Panc1 (cell line): ENCODE results near the gene PANK1. TPM values are rescaled to one million over a fixed set of nuclear protein-coding genes. Genes with fewer than 3 reads are reported as not detected.

ENCODE experiments used
- ATAC-seq: fragments of 200-7000 bp; cut with Tn5 transposase; 2 replicates; pipeline ENCODE4 v1.9.1; 2020; ENCODE audit warnings: mild to moderate bottlenecking, moderate library complexity
- BruUV-seq: library from RNA; stranded (reverse); fragments of 400-500 nt; replicated peaks from 2 replicates; lab custom pipeline; 2021; lab: Mats Ljungman, UMichigan
- CTCF ChIA-PET: fragments of 300-600 bp; sonication (Branson Sonifier 250); formaldehyde crosslinking; loops from one replicate; lab custom pipeline; 2022; ENCODE audit warnings: antibody characterized with exemption; lab: Charles Lee
- POLR2A ChIA-PET: fragments of 300-600 bp; sonication (Branson Sonifier 250); formaldehyde crosslinking; loops from one replicate; lab custom pipeline; 2022; ENCODE audit warnings: antibody characterized with exemption; lab: Charles Lee
- DNase-seq: peaks from one replicate; pipeline ENCODE4 v3.0.0-alpha.2; 2010; ENCODE audit warnings: low read depth, low spot score
- H3K27ac ChIP-seq: 2 replicates; pipeline ENCODE4 v1.5.1; 2011; ENCODE audit warnings: mild to moderate bottlenecking, low read length, inconsistent platforms
- H3K27me3 ChIP-seq: fragments of 200-500 bp; sonication (Bioruptor generic); 2 replicates; pipeline ENCODE4 v1.6.0; 2014; ENCODE audit warnings: low read length, inconsistent platforms; ENCODE audit not compliant: control insufficient read depth, insufficient read depth
- H3K36me3 ChIP-seq: fragments of 200-500 bp; sonication (Bioruptor generic); 2 replicates; pipeline ENCODE4 v1.5.1; 2014; ENCODE audit warnings: inconsistent platforms, mild to moderate bottlenecking, low read length, moderate library complexity; ENCODE audit not compliant: control insufficient read depth, insufficient read depth
- H3K4me1 ChIP-seq: 2 replicates; pipeline ENCODE4 v1.5.1; 2011; ENCODE audit warnings: inconsistent platforms, mild to moderate bottlenecking, low read length, moderate library complexity; ENCODE audit not compliant: control insufficient read depth, insufficient read depth
- H3K4me3 ChIP-seq, 2 experiments: 2 replicates each; pipeline ENCODE4 v1.5.1; 2011 to 2012; ENCODE audit warnings: low read depth in 2 of 2, low read length in 2 of 2, mild to moderate bottlenecking in 2 of 2, inconsistent platforms in 1 of 2, moderate library complexity in 1 of 2
- H3K9me3 ChIP-seq: fragments of 200-500 bp; sonication (Bioruptor generic); 2 replicates; pipeline ENCODE4 v1.5.1; 2014; ENCODE audit warnings: low read depth, mild to moderate bottlenecking, inconsistent platforms, low read length, moderate library complexity; ENCODE audit not compliant: control insufficient read depth, insufficient read depth
- POLR2AphosphoS5 ChIP-seq: IDR thresholded peaks from 2 replicates; pipeline ENCODE4 v1.6.1; 2012; ENCODE audit warnings: mild to moderate bottlenecking, low read depth, low read length, moderate library complexity
- SIN3A ChIP-seq: IDR thresholded peaks from 2 replicates; pipeline ENCODE4 v1.6.1; 2012; ENCODE audit warnings: low read depth, mild to moderate bottlenecking, low read length, moderate library complexity, borderline replicate concordance; ENCODE audit not compliant: insufficient read depth
- TCF7L2 ChIP-seq: IDR thresholded peaks from 2 replicates; pipeline ENCODE4 v1.6.1; 2011; ENCODE audit warnings: mild to moderate bottlenecking, low read depth, low read length, inconsistent platforms
- in situ Hi-C: cut with HindIII; loops from 2 replicates; pipeline ENCODE4 v1.10.0; 2016; ENCODE audit warnings: low sequenced_read_pairs, low pct_unique_long_range_greater_than_20kb
- intact Hi-C: fragments of 100-400 bp; cut with micrococcal nuclease; formaldehyde crosslinking; loops from one replicate; pipeline ENCODE4 v1.10.0; 2022; ENCODE audit not compliant: unreplicated experiment
- total RNA-seq: library from RNA; stranded (reverse); gene quantifications from one replicate; pipeline ENCODE4 v1.2.1, GENCODE V29; 2021; ENCODE audit not compliant: unreplicated experiment
- TF ChIP-seq, protein P1 (sequence below): fragments of 450-650 bp; IDR thresholded peaks from 2 replicates; pipeline ENCODE4 v1.5.1; 2017; ENCODE audit warnings: mild to moderate bottlenecking
- TF ChIP-seq, protein P2 (sequence below), 2 experiments: IDR thresholded peaks; 2 replicates each; pipeline ENCODE4 v1.6.1; 2011 to 2012; ENCODE audit warnings: low read depth in 2 of 2, control low read depth in 1 of 2, low read length in 1 of 2, mild to moderate bottlenecking in 1 of 2, moderate library complexity in 1 of 2; ENCODE audit not compliant: insufficient read depth in 1 of 2

PANK1 gene
- total RNA-seq, 1 experiment from 2014 or later: 11.0 TPM

DNA sequence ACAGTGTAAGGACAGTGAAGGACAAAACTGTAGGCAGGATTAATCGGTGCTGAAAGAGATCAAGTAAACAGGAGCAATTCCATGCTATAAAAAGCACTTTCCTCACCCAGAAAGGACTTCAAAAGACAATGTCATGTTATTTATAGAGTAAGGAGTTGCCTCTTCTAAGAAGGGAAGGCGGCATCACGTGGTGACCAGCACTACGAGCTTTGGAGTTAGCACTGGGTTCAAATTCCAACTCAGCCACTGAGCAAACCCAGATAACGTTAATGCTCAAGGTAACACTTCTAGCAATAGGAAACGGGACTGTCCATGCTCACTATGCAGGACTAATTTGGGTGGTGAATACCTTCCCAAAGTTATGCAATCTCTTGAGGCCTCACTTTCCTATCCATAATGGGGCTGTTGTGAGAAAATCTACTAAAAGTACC lies 715 bp upstream of the PANK1 start:
- no peaks in the 10 kb centered on the region for H3K9me3 ChIP-seq
- POLR2A ChIA-PET: no interaction called here
- H3K4me1 ChIP-seq: peaks cover 25% of the 10 kb centered on the region
- TF ChIP-seq, protein P1, sequence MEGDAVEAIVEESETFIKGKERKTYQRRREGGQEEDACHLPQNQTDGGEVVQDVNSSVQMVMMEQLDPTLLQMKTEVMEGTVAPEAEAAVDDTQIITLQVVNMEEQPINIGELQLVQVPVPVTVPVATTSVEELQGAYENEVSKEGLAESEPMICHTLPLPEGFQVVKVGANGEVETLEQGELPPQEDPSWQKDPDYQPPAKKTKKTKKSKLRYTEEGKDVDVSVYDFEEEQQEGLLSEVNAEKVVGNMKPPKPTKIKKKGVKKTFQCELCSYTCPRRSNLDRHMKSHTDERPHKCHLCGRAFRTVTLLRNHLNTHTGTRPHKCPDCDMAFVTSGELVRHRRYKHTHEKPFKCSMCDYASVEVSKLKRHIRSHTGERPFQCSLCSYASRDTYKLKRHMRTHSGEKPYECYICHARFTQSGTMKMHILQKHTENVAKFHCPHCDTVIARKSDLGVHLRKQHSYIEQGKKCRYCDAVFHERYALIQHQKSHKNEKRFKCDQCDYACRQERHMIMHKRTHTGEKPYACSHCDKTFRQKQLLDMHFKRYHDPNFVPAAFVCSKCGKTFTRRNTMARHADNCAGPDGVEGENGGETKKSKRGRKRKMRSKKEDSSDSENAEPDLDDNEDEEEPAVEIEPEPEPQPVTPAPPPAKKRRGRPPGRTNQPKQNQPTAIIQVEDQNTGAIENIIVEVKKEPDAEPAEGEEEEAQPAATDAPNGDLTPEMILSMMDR: no peak
- no peak for TF ChIP-seq POLR2AphosphoS5
- TF ChIP-seq, protein P2, sequence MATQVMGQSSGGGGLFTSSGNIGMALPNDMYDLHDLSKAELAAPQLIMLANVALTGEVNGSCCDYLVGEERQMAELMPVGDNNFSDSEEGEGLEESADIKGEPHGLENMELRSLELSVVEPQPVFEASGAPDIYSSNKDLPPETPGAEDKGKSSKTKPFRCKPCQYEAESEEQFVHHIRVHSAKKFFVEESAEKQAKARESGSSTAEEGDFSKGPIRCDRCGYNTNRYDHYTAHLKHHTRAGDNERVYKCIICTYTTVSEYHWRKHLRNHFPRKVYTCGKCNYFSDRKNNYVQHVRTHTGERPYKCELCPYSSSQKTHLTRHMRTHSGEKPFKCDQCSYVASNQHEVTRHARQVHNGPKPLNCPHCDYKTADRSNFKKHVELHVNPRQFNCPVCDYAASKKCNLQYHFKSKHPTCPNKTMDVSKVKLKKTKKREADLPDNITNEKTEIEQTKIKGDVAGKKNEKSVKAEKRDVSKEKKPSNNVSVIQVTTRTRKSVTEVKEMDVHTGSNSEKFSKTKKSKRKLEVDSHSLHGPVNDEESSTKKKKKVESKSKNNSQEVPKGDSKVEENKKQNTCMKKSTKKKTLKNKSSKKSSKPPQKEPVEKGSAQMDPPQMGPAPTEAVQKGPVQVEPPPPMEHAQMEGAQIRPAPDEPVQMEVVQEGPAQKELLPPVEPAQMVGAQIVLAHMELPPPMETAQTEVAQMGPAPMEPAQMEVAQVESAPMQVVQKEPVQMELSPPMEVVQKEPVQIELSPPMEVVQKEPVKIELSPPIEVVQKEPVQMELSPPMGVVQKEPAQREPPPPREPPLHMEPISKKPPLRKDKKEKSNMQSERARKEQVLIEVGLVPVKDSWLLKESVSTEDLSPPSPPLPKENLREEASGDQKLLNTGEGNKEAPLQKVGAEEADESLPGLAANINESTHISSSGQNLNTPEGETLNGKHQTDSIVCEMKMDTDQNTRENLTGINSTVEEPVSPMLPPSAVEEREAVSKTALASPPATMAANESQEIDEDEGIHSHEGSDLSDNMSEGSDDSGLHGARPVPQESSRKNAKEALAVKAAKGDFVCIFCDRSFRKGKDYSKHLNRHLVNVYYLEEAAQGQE (IDR thresholded peaks at IDR 0.05; ENCODE audit: insufficient read depth in 1 of 2, low read depth in 2 of 2, low read length in 1 of 2): no peak
- no peak for TF ChIP-seq SIN3A
- no peak for TF ChIP-seq TCF7L2
- H3K4me3 ChIP-seq: peak overlapping the region; percentile 77 to 83
- no peaks in the 10 kb centered on the region for H3K27me3 ChIP-seq
- H3K36me3 ChIP-seq: no peaks in the 10 kb centered on the region
- ATAC-seq: no peak
- no TSS peak for BruUV-seq
- in situ Hi-C loops (no loop called here), intact Hi-C loops (loop anchor here (2.0 kb wide), 1 partner anchor 55 kb away; the partner anchor contains the start of gene KIF20B)
- CTCF ChIA-PET: no interaction called here
- DNase-seq: peak; percentile 5
- peak overlapping the region; percentile 83 for H3K27ac ChIP-seq

DNA sequence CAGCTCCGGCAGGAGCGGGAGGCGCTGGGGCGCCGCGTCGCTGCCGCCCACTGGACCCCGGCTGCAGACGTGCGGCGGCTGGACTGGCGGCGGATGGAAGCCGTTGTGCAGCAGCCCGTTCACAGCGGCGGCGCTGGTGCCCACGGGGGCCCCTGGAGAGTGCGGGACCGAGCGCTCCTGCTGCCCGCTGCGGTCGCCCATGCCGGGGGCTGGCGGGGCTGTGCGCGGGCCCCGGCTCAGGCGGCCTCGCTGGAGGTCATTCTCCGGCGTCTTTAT lies 413 bp downstream of the PANK1 start:
- POLR2A ChIA-PET: interaction anchor here (0.6 to 1.3 kb wide), 2 partner anchors 23 to 57 kb away, joined by 3 to 6 read pairs; partner anchors contain the start of gene KIF20B

More for the DNA sequence above, 413 bp downstream of the PANK1 start:
- DNase-seq (no peak), ATAC-seq (peak; percentile 64)
- Histone ChIP-seq H3K27ac (peak overlapping the region; percentile 86), H3K36me3 (no peaks in the 10 kb centered on the region), H3K27me3 (no peaks in the 10 kb centered on the region), H3K4me1 (peaks cover 25% of the 10 kb centered on the region), H3K9me3 (no peaks in the 10 kb centered on the region), H3K4me3 (peak overlapping the region; percentile 77 to 83)
- intact Hi-C loops: loop anchor here (2.0 kb wide), 1 partner anchor 56 kb away; the partner anchor contains the start of gene KIF20B
- in situ Hi-C loops: no loop called here
- TF ChIP-seq SIN3A: no peak; the same call in 1 of the 2 replicates
- TF ChIP-seq POLR2AphosphoS5: no peak
- TF ChIP-seq, protein P1: no peak
- BruUV-seq: no TSS peak
- CTCF ChIA-PET: no interaction called here
